GM12878 (cell line): Measurements from ENCODE around the gene PTPRU. TPM values are rescaled to one million over a fixed set of nuclear protein-coding genes. Genes with fewer than 3 reads are reported as not detected.

Experiments used
- ATAC-seq: fragments of 200-7000 bp; cut with Tn5 transposase; 3 replicates; pipeline ENCODE4 v1.9.1; 2020; ENCODE audit warnings: mild to moderate bottlenecking, moderate library complexity
- BruUV-seq: library from RNA; stranded (reverse); fragments of 400-500 nt; replicated peaks from 2 replicates; lab custom pipeline; 2021; lab: Mats Ljungman, UMichigan
- CTCF ChIA-PET: fragments of 300-600 bp; sonication (Branson Sonifier 250); formaldehyde crosslinking; extraction: SDS; loops from one replicate; lab custom pipeline; 2021; ENCODE audit warnings: inconsistent platforms; lab: Yijun Ruan, JAX
- POLR2A ChIA-PET: fragments of 350-600 bp; formaldehyde crosslinking; extraction: SDS; loops from one replicate; lab custom pipeline; 2021; ENCODE audit warnings: inconsistent platforms; lab: Charles Lee
- RAD21 ChIA-PET: fragments of 300-600 bp; sonication (Branson Sonifier 250); formaldehyde crosslinking; loops from one replicate; lab custom pipeline; 2023; ENCODE audit warnings: antibody characterized with exemption; ENCODE audit not compliant: unreplicated experiment; lab: Charles Lee
- SMC1A ChIA-PET: fragments of 300-600 bp; sonication (Branson Sonifier 250); formaldehyde crosslinking; loops from one replicate; lab custom pipeline; 2023; ENCODE audit not compliant: unreplicated experiment, uncharacterized antibody; lab: Charles Lee
- DNase-seq: peaks from one replicate; pipeline ENCODE4 v3.0.0-alpha.2; 2011; ENCODE audit warnings: low read depth, low spot score
- FAIRE-seq: peaks from 3 replicates; lab custom pipeline; 2011; peaks lifted over from hg19 to GRCh38; lab: Jason Lieb, UNC
- H2AFZ ChIP-seq: 2 replicates; pipeline ENCODE4 v1.6.0; 2011; ENCODE audit warnings: low read depth, low read length, control low read depth; ENCODE audit not compliant: control insufficient read depth
- H3K27ac ChIP-seq: 2 replicates; pipeline ENCODE4 v1.5.1; 2011; ENCODE audit warnings: control low read depth; ENCODE audit not compliant: control insufficient read depth, insufficient read depth
- H3K27me3 ChIP-seq, 2 experiments: replicated peaks in 1 of 2; 2 replicates each; pipeline versions ENCODE4 v1.6.0 to v1.6.1; 2011; ENCODE audit warnings: low read length in 1 of 2; ENCODE audit not compliant: control insufficient read depth in 2 of 2, insufficient read depth in 2 of 2
- H3K36me3 ChIP-seq, 2 experiments: 2 replicates each; pipeline ENCODE4 v1.5.1; 2011; ENCODE audit warnings: low read length in 1 of 2; ENCODE audit not compliant: control insufficient read depth in 2 of 2, insufficient read depth in 2 of 2
- H3K4me1 ChIP-seq: 2 replicates; pipeline ENCODE4 v1.6.1; 2011; ENCODE audit warnings: mild to moderate bottlenecking, low read length, moderate library complexity, mixed read lengths; ENCODE audit not compliant: control insufficient read depth, insufficient read depth
- H3K4me2 ChIP-seq: 2 replicates; pipeline ENCODE4 v1.6.0; 2011; ENCODE audit warnings: control low read depth; ENCODE audit not compliant: control insufficient read depth, insufficient read depth
- H3K4me3 ChIP-seq: fragments of 200-600 bp; sonication (generic); 2 replicates; pipeline ENCODE4 v1.5.1; 2016
- H3K79me2 ChIP-seq: 2 replicates; pipeline ENCODE4 v1.6.0; 2011; ENCODE audit warnings: low read length; ENCODE audit not compliant: control insufficient read depth, insufficient read depth
- H3K9ac ChIP-seq: 2 replicates; pipeline ENCODE4 v1.8.0; 2011; ENCODE audit warnings: low read length, control low read depth, mixed read lengths; ENCODE audit not compliant: control insufficient read depth, insufficient read depth
- H3K9me3 ChIP-seq: replicated peaks from 3 replicates; pipeline ENCODE4 v1.5.1; 2011; ENCODE audit warnings: mild to moderate bottlenecking, low read length; ENCODE audit not compliant: control insufficient read depth, insufficient read depth
- H4K20me1 ChIP-seq: 2 replicates; pipeline ENCODE4 v1.6.0; 2011; ENCODE audit not compliant: control insufficient read depth, insufficient read depth
- BCL11A ChIP-seq: IDR thresholded peaks from 2 replicates; pipeline ENCODE4 v1.6.1; 2011; ENCODE audit warnings: low read depth, low read length
- BMI1 ChIP-seq: fragments of 450-650 bp; IDR thresholded peaks from 2 replicates; pipeline ENCODE4 v1.6.1; 2016; ENCODE audit warnings: mild to moderate bottlenecking, moderate library complexity, borderline replicate concordance
- CEBPZ ChIP-seq: fragments of 150-350 bp; IDR thresholded peaks from 2 replicates; pipeline ENCODE4 v1.6.1; 2016; ENCODE audit warnings: low read depth, low read length
- HDAC6 ChIP-seq: fragments of 200-600 bp; sonication (generic); IDR thresholded peaks from one replicate; pipeline ENCODE4 v1.8.0; 2017; ENCODE audit warnings: antibody characterized with exemption; ENCODE audit not compliant: unreplicated experiment
- WGBS: methylation state at CpG from one replicate; pipeline ENCODE4 v1.1.6; 2016; ENCODE audit warnings: low lambda C conversion rate; ENCODE audit not compliant: insufficient replicate concordance, insufficient coverage; ENCODE audit errors: missing lambda C conversion rate; 5-methylcytosine and 5-hydroxymethylcytosine counted together
- in situ Hi-C: fragments of 300-500 bp; cut with MboI; formaldehyde crosslinking; loops from 9 replicates; pipeline ENCODE4 v1.14.3; 2018; ENCODE audit warnings: mixed read lengths
- intact Hi-C: fragments of 100-400 bp; cut with micrococcal nuclease; formaldehyde crosslinking; loops from one replicate; pipeline ENCODE4 v1.14.2; 2022; ENCODE audit not compliant: unreplicated experiment
- polyA plus RNA-seq, 11 experiments: library from polyadenylated mRNA; depleted of rRNA in 4 of 11; unstranded in 6 of 11; stranded (reverse) in 5 of 11; fragments of >200 nt; fragmentation: Nextera tagmentation in 4 of 11; fragmentation: Illumina TruSeq in 1 of 11; extraction: Ambion mirVana in 4 of 11; extraction: Trizol in 1 of 11; gene quantifications; 1 replicate in 1 of 11; 2 replicates in 10 of 11; pipeline versions ENCODE4 v1.2.1 to v1.2.3, GENCODE V29; 2011 to 2016; ENCODE audit warnings: inconsistent platforms in 2 of 11, missing spikeins in 2 of 11, low read depth in 1 of 11
- total RNA-seq, 4 experiments: library from RNA; depleted of rRNA in 3 of 4; stranded (reverse); fragments of >200 nt in 3 of 4; fragmentation: Illumina TruSeq in 1 of 4; extraction: Trizol in 1 of 4; gene quantifications; 2 replicates each; pipeline versions ENCODE4 v1.2.1 to v1.2.3, GENCODE V29; 2013 to 2021

PTPRU gene
- total and polyA plus RNA-seq, 10 of the 15 experiments (the other 5 are each of a cell fraction or from before 2014, with no cell fraction given): 0.04 to 2.5 (median 0.73) TPM

DNA sequence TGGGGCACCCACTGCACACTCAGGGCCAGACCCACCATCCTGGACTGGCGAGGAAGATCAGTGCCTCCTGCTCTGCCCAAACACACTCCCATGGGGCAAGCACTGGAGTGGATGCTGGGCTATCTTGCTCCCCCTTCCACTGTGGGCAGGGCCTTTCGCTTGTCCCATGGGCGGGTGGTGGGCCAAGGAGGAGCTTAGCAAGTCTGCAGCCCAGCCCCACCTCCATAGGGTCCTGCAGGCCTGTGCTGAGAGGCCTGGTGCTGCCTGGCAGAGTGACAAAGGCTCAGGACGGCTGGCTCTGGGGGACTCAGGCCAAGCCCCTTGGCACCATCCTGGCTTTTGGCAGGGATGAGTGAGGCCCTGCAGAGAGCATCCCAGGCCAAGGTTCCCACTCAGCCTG is 89.4 kb downstream of the PTPRU start:
- Histone ChIP-seq H3K79me2 (no peaks in the 10 kb centered on the region), H3K4me3 (no peak overlapping the region), H3K27ac (no peak overlapping the region), H4K20me1 (no peaks in the 10 kb centered on the region; the same call in 1 of the 2 replicates), H3K36me3 (no peaks in the 10 kb centered on the region), H3K27me3 (no peaks in the 10 kb centered on the region), H3K9me3 (no peaks in the 10 kb centered on the region), H3K4me1 (no peaks in the 10 kb centered on the region), H3K9ac (no peak overlapping the region), H3K4me2 (no peak overlapping the region), H2AFZ (no peak overlapping the region)
- DNase-seq (no peak), FAIRE-seq (no peak), ATAC-seq (no peak)
- CTCF ChIA-PET: no interaction called here
- intact Hi-C loops (no loop called here), in situ Hi-C loops (no loop called here)
- RAD21 ChIA-PET: no interaction called here
- WGBS: 22% methylated on average over 4 of the region's 4 CpGs
- POLR2A ChIA-PET: no interaction called here
- BruUV-seq: no TSS peak
- SMC1A ChIA-PET: no interaction called here
- TF ChIP-seq BCL11A (no peak), CEBPZ (no peak), BMI1 (no peak)

DNA sequence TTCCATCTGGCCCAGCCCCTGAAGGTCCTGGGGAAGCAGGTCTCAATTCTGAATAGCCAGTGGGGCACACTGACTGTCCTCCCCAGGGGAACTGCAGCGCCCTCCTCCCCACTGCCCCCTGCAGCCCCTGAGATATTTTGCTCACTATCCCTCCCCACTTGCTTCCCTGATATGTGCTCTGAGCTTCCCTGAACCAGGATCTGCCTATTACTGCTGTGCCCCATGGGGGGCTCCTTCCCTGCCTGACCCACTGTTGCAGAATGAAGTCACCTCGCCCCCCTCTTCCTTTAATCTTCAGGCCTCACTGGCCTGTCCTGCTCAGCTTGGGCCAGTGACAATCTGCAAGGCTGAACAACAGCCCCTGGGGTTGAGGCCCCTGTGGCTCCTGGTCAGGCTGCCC is 89.8 kb downstream of the PTPRU start:
- ChIA-PET CTCF (no interaction called here), POLR2A (no interaction called here), RAD21 (no interaction called here), SMC1A (no interaction called here)
- Histone ChIP-seq H3K36me3 (no peaks in the 10 kb centered on the region), H4K20me1 (no peaks in the 10 kb centered on the region; the same call in 1 of the 2 replicates), H3K27ac (no peak overlapping the region), H2AFZ (no peak overlapping the region), H3K4me1 (no peaks in the 10 kb centered on the region), H3K4me2 (no peak overlapping the region), H3K4me3 (no peak overlapping the region), H3K79me2 (no peaks in the 10 kb centered on the region), H3K27me3 (no peaks in the 10 kb centered on the region), H3K9ac (no peak overlapping the region), H3K9me3 (no peaks in the 10 kb centered on the region)
- FAIRE-seq (no peak), ATAC-seq (no peak), DNase-seq (no peak)
- TF ChIP-seq HDAC6: no peak
- intact Hi-C loops: no loop called here
- in situ Hi-C loops: no loop called here
- 0% methylated on average over 2 of the region's 2 CpGs for WGBS
- BruUV-seq: no TSS peak
